Peyer's patch (tissue), 4 donors: ENCODE data around the gene RSPH3.

Source experiments
- POLR2A ChIP-seq, 2 donors: fragments of 450-650 bp; IDR thresholded peaks; one replicate each; pipeline ENCODE4 v1.5.1; 2017; ENCODE audit warnings: antibody characterized with exemption in 2 of 2, mild to moderate bottlenecking in 2 of 2, moderate library complexity in 2 of 2
- TF ChIP-seq, protein P1 (sequence below), 6 experiments: fragments of 450-650 bp in 4 of 6; fragments of 200-600 bp in 2 of 6; sonication (generic) in 1 of 6; IDR thresholded peaks; one replicate each; pipeline ENCODE4 v1.5.1; 2017 to 2019; ENCODE audit warnings: antibody characterized with exemption in 6 of 6, mild to moderate bottlenecking in 3 of 6, moderate library complexity in 1 of 6

DNA sequence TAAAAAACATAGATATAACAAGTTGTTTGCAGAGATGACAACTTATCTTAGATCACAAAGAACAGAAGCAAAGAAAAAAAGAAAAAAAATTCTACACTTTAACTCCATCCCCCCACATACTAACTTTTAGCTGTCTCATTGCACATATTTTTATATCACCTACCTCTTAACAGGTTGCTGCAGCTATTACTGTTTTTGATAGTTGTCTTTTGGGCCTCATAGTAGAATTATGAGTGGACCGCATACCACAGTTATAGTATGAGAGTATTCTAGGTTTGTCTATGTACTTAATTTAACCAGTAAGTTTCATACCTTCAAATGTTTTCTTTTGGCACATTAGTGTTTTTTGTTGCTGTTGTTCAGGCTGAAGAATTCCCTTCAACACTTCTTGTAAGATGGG lies 12.3 kb downstream of the RSPH3 start:
- TF ChIP-seq, protein P1, sequence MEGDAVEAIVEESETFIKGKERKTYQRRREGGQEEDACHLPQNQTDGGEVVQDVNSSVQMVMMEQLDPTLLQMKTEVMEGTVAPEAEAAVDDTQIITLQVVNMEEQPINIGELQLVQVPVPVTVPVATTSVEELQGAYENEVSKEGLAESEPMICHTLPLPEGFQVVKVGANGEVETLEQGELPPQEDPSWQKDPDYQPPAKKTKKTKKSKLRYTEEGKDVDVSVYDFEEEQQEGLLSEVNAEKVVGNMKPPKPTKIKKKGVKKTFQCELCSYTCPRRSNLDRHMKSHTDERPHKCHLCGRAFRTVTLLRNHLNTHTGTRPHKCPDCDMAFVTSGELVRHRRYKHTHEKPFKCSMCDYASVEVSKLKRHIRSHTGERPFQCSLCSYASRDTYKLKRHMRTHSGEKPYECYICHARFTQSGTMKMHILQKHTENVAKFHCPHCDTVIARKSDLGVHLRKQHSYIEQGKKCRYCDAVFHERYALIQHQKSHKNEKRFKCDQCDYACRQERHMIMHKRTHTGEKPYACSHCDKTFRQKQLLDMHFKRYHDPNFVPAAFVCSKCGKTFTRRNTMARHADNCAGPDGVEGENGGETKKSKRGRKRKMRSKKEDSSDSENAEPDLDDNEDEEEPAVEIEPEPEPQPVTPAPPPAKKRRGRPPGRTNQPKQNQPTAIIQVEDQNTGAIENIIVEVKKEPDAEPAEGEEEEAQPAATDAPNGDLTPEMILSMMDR (IDR thresholded peaks at IDR 0.05) = no peak
- no peak for TF ChIP-seq POLR2A (IDR thresholded peaks at IDR 0.05)
